C4-2B (cell line): ENCODE measurements around the gene SORCS2.

Source experiments
- ZFX ChIP-seq: fragments of 450-650 bp; IDR thresholded peaks from 2 replicates; pipeline ENCODE4 v1.6.1; 2017
- TF ChIP-seq, protein P1 (sequence below): fragments of 450-650 bp; conservative IDR thresholded peaks from 2 replicates; pipeline ENCODE4 v1.5.1; 2017; ENCODE audit warnings: mild to moderate bottlenecking

DNA sequence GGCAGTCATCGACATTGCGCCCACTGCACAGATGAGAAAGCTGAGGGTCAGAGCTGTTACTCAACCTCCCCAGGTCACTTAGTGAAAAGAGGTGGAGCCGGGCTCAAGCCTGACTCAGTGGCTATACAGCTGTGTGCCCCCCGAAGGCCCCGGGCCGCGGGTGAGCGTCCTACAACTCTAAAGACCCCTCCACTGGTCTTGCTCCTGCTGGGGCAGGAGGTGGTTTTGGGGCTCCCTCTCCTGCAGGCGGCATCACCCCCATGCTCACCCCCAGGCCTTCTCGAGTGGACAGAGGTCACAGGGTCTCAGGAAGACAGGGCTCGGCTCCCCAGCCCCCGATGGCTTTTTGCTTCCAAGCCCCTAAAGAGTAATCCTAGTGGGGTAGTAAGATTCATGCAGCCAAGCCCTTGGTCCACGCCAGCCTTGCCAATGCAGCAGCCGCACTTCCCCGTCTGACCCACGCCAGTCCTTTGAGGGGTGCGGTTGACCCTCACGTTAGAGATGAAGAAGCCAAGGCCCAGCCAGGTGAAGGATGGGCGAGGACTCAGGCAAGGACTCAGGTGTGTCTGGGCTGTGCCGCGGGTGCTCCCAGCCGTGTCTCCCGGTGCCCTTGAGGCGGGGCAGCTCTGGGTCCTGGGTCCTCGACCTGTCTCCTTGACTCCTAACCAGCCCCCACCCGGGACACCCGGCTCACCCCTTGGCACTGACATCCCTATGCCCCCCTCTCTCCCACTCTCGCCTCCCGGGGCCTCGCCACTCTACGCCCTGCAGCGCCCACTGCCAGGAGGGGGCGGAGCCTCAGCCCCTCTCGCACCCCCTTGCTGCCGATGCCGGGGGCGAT is 547.0 kb downstream of the SORCS2 start:
- TF ChIP-seq, protein P1, sequence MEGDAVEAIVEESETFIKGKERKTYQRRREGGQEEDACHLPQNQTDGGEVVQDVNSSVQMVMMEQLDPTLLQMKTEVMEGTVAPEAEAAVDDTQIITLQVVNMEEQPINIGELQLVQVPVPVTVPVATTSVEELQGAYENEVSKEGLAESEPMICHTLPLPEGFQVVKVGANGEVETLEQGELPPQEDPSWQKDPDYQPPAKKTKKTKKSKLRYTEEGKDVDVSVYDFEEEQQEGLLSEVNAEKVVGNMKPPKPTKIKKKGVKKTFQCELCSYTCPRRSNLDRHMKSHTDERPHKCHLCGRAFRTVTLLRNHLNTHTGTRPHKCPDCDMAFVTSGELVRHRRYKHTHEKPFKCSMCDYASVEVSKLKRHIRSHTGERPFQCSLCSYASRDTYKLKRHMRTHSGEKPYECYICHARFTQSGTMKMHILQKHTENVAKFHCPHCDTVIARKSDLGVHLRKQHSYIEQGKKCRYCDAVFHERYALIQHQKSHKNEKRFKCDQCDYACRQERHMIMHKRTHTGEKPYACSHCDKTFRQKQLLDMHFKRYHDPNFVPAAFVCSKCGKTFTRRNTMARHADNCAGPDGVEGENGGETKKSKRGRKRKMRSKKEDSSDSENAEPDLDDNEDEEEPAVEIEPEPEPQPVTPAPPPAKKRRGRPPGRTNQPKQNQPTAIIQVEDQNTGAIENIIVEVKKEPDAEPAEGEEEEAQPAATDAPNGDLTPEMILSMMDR = no peak
- no peak for TF ChIP-seq ZFX
